Lower leg skin (tissue), 3 donors: ENCODE measurements around the gene TUBGCP3.

Source experiments
- POLR2A ChIP-seq, 2 donors: fragments of 450-650 bp; IDR thresholded peaks; one replicate each; pipeline ENCODE4 v1.6.1; 2016 to 2017; ENCODE audit warnings: antibody characterized with exemption in 2 of 2, mild to moderate bottlenecking in 1 of 2, moderate library complexity in 1 of 2
- TF ChIP-seq, protein P1 (sequence below), 3 donors: fragments of 450-650 bp; IDR thresholded peaks; one replicate each; pipeline ENCODE4 v1.5.1; 2016; ENCODE audit warnings: antibody characterized with exemption in 3 of 3, mild to moderate bottlenecking in 3 of 3, moderate library complexity in 2 of 3

GRCh38 chr13:112447761-112448603, 140.0 kb downstream of the TUBGCP3 start:
- TF ChIP-seq, protein P1, sequence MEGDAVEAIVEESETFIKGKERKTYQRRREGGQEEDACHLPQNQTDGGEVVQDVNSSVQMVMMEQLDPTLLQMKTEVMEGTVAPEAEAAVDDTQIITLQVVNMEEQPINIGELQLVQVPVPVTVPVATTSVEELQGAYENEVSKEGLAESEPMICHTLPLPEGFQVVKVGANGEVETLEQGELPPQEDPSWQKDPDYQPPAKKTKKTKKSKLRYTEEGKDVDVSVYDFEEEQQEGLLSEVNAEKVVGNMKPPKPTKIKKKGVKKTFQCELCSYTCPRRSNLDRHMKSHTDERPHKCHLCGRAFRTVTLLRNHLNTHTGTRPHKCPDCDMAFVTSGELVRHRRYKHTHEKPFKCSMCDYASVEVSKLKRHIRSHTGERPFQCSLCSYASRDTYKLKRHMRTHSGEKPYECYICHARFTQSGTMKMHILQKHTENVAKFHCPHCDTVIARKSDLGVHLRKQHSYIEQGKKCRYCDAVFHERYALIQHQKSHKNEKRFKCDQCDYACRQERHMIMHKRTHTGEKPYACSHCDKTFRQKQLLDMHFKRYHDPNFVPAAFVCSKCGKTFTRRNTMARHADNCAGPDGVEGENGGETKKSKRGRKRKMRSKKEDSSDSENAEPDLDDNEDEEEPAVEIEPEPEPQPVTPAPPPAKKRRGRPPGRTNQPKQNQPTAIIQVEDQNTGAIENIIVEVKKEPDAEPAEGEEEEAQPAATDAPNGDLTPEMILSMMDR (IDR thresholded peaks at IDR 0.05), result no peak
- TF ChIP-seq POLR2A (IDR thresholded peaks at IDR 0.05), result no peak
